K562 (cell line): ENCODE measurements around the gene LINGO3. TPM values are rescaled to one million over a fixed set of nuclear protein-coding genes. Genes with fewer than 3 reads are reported as not detected.

ENCODE experiments used
- ATAC-seq: fragments of 200-7000 bp; cut with Tn5 transposase; 3 replicates; pipeline ENCODE4 v1.9.1; 2020; ENCODE audit warnings: moderate library complexity
- BruUV-seq: library from RNA; stranded (reverse); fragments of 400-500 nt; replicated peaks from 2 replicates; lab custom pipeline; 2021; lab: Mats Ljungman, UMichigan
- CTCF ChIA-PET: fragments of 300-600 bp; formaldehyde crosslinking; extraction: SDS; loops from one replicate; lab custom pipeline; 2021; ENCODE audit warnings: low intra/inter-chr PET ratio; lab: Yijun Ruan, JAX
- POLR2A ChIA-PET: fragments of 300-600, 350-650 bp; sonication (Branson Sonifier 250); formaldehyde crosslinking; extraction: SDS; loops from one replicate; lab custom pipeline; 2021; ENCODE audit warnings: antibody characterized with exemption, inconsistent platforms; lab: Yijun Ruan, JAX
- DNase-seq, 4 experiments: peaks; one replicate each; pipeline versions ENCODE4 v3.0.0 to v3.0.0-alpha.2; 2011 to 2018; ENCODE audit warnings: low spot score in 3 of 4, mixed read lengths in 3 of 4; ENCODE audit errors: extremely low read depth in 1 of 4
- FAIRE-seq: peaks from 2 replicates; lab custom pipeline; 2011; peaks lifted over from hg19 to GRCh38; lab: Jason Lieb, UNC
- H2AFZ ChIP-seq: 2 replicates; pipeline ENCODE4 v1.6.0; 2011; ENCODE audit warnings: low read depth, low read length, control low read depth, inconsistent platforms
- H3K27ac ChIP-seq: fragments of 200-600 bp; 3 replicates; pipeline ENCODE4 v1.8.0; 2011; ENCODE audit warnings: low read depth, mild to moderate bottlenecking, control low read depth, inconsistent platforms, low read length, moderate library complexity, mixed read lengths; ENCODE audit errors: extremely low read depth
- H3K27me3 ChIP-seq, 2 experiments: fragments of 300-600 bp in 1 of 2; 2 replicates in 1 of 2; 3 replicates in 1 of 2; pipeline versions ENCODE4 v1.6.0 to v1.8.0; 2011; ENCODE audit warnings: inconsistent platforms in 2 of 2, low read length in 2 of 2, mild to moderate bottlenecking in 1 of 2, mixed read lengths in 1 of 2, moderate library complexity in 1 of 2; ENCODE audit not compliant: control insufficient read depth in 2 of 2, insufficient read depth in 2 of 2
- H3K36me3 ChIP-seq: fragments of 300-600 bp; 3 replicates; pipeline ENCODE4 v1.8.0; 2011; ENCODE audit warnings: mild to moderate bottlenecking, low read length, inconsistent platforms; ENCODE audit not compliant: control insufficient read depth, insufficient read depth
- H3K4me1 ChIP-seq, 2 experiments: fragments of 200-600 bp in 1 of 2; replicated peaks in 1 of 2; 2 replicates in 1 of 2; 3 replicates in 1 of 2; pipeline versions ENCODE4 v1.5.1 to v1.8.0; 2011; ENCODE audit warnings: inconsistent platforms in 2 of 2, low read length in 2 of 2, mild to moderate bottlenecking in 1 of 2, mixed read lengths in 1 of 2, moderate library complexity in 1 of 2; ENCODE audit not compliant: control insufficient read depth in 2 of 2, insufficient read depth in 2 of 2
- H3K4me2 ChIP-seq: 2 replicates; pipeline ENCODE4 v1.6.1; 2011; ENCODE audit warnings: low read length, control low read depth, inconsistent platforms, mixed read lengths; ENCODE audit not compliant: insufficient read depth
- H3K4me3 ChIP-seq: fragments of 200-600 bp; sonication (generic), shearing (Covaris generic); 2 replicates; pipeline ENCODE4 v1.5.1; 2016; ENCODE audit warnings: control low read depth, inconsistent platforms
- H3K79me2 ChIP-seq: fragments of 200-600 bp; 3 replicates; pipeline ENCODE4 v1.8.0; 2011; ENCODE audit warnings: low read length, inconsistent platforms; ENCODE audit not compliant: control insufficient read depth, insufficient read depth
- H3K9ac ChIP-seq, 2 experiments: 2 replicates each; pipeline versions ENCODE4 v1.6.0 to v1.6.1; 2011; ENCODE audit warnings: low read depth in 2 of 2, low read length in 2 of 2, control low read depth in 1 of 2, inconsistent platforms in 1 of 2, mild to moderate bottlenecking in 1 of 2, mixed read lengths in 1 of 2; ENCODE audit not compliant: insufficient read depth in 1 of 2
- H3K9me1 ChIP-seq: one replicate; pipeline ENCODE4 v1.6.0; 2011; ENCODE audit warnings: inconsistent platforms, mild to moderate bottlenecking, low read length, moderate library complexity; ENCODE audit not compliant: control insufficient read depth, insufficient read depth
- H3K9me3 ChIP-seq: replicated peaks from 2 replicates; pipeline ENCODE4 v1.5.1; 2011; ENCODE audit warnings: low read depth, low read length, inconsistent platforms; ENCODE audit not compliant: control insufficient read depth, insufficient read depth
- H4K20me1 ChIP-seq: replicated peaks from 2 replicates; pipeline ENCODE4 v1.6.1; 2011; ENCODE audit warnings: low read length, inconsistent platforms, mixed read lengths; ENCODE audit not compliant: control insufficient read depth, insufficient read depth
- ATF1 ChIP-seq, 2 experiments: fragments of 450-650 bp in 1 of 2; IDR thresholded peaks; 2 replicates each; pipeline ENCODE4 v1.6.1; 2016; ENCODE audit warnings: missing compliant biosample characterization in 1 of 2, missing genetic modification characterization in 1 of 2
- CHD4 ChIP-seq: fragments of 200-600 bp; sonication (generic); IDR thresholded peaks from 3 replicates; pipeline ENCODE4 v1.6.1; 2012; ENCODE audit warnings: low read depth, mild to moderate bottlenecking, mixed read lengths, low read length, inconsistent platforms; ENCODE audit not compliant: insufficient read depth, insufficient replicate concordance, poor library complexity, severe bottlenecking
- EP400 ChIP-seq: fragments of 450-650 bp; IDR thresholded peaks from 2 replicates; pipeline ENCODE4 v1.6.1; 2017; ENCODE audit warnings: antibody characterized with exemption, mild to moderate bottlenecking, moderate library complexity
- ETS2 ChIP-seq: IDR thresholded peaks from 2 replicates; pipeline ENCODE4 v1.6.1; 2016; ENCODE audit warnings: borderline replicate concordance, missing genetic modification characterization, mild to moderate bottlenecking, moderate library complexity, missing compliant biosample characterization; ENCODE audit not compliant: poor library complexity, severe bottlenecking
- ETV5 ChIP-seq: sonication (generic); formaldehyde crosslinking; IDR thresholded peaks from 2 replicates; pipeline ENCODE4 v1.4.0; 2020; ENCODE audit warnings: low read depth, mild to moderate bottlenecking, missing genetic modification reagents
- KDM1A ChIP-seq, 2 experiments: fragments of 450-650 bp; IDR thresholded peaks; 2 replicates each; pipeline ENCODE4 v1.6.1; 2016; ENCODE audit warnings: mild to moderate bottlenecking in 2 of 2
- MBD2 ChIP-seq: sonication (generic); IDR thresholded peaks from 2 replicates; pipeline ENCODE4 v1.6.1; 2016; ENCODE audit warnings: low read depth, borderline replicate concordance
- NFE2 ChIP-seq: IDR thresholded peaks from 2 replicates; pipeline ENCODE4 v1.6.1; 2014; ENCODE audit warnings: antibody characterized with exemption, low read depth
- SRSF3 ChIP-seq: fragments of 200-400 bp; formaldehyde crosslinking; IDR thresholded peaks from 2 replicates; pipeline ENCODE4 v1.6.1; 2016; ENCODE audit warnings: mild to moderate bottlenecking, low read length, moderate library complexity; ENCODE audit not compliant: insufficient read depth
- TEAD2 ChIP-seq: fragments of 450-650 bp; IDR thresholded peaks from 2 replicates; pipeline ENCODE4 v1.6.1; 2016; ENCODE audit warnings: missing genetic modification characterization, control low read depth, missing compliant biosample characterization
- TRIM28 ChIP-seq: fragments of 450-650 bp; IDR thresholded peaks from 2 replicates; pipeline ENCODE4 v1.6.1; 2017
- ZNF23 ChIP-seq: fragments of 250-450 bp; sonication (Bioruptor Pico); IDR thresholded peaks from 2 replicates; pipeline ENCODE4 v1.4.0; 2020; ENCODE audit warnings: mild to moderate bottlenecking
- ZNF740 ChIP-seq, 3 experiments: fragments of 200-800 bp in 1 of 3; sonication (Bioruptor generic) in 1 of 3; sonication (generic) in 1 of 3; formaldehyde crosslinking in 1 of 3; IDR thresholded peaks; 2 replicates each; pipeline versions ENCODE4 v1.6.1 to v1.8.0; 2016 to 2022; ENCODE audit warnings: mild to moderate bottlenecking in 2 of 3, missing compliant biosample characterization in 2 of 3, missing genetic modification characterization in 2 of 3, missing genetic modification reagents in 1 of 3
- WGBS: fragments of 100-300 bp; shearing (Covaris generic); methylation state at CpG from one replicate; pipeline ENCODE4 v1.1.6; 2016; ENCODE audit warnings: low coverage, mixed read lengths; ENCODE audit not compliant: insufficient coverage; ENCODE audit errors: missing lambda C conversion rate; 5-methylcytosine and 5-hydroxymethylcytosine counted together
- in situ Hi-C: fragments of 300-500 bp; cut with MboI; formaldehyde crosslinking; loops from 4 replicates; pipeline ENCODE4 v1.15.0; 2018; ENCODE audit warnings: inconsistent platforms, mixed read lengths
- intact Hi-C: fragments of 100-400 bp; cut with micrococcal nuclease; formaldehyde crosslinking; loops from 2 replicates; pipeline ENCODE4 v1.14.2; 2022
- polyA plus RNA-seq, 8 experiments: library from polyadenylated mRNA; depleted of rRNA in 4 of 8; stranded (reverse) in 5 of 8; unstranded in 3 of 8; fragments of >200 nt; fragmentation: Nextera tagmentation in 2 of 8; fragmentation: Illumina TruSeq in 1 of 8; extraction: Ambion mirVana in 2 of 8; extraction: Trizol in 1 of 8; gene quantifications; 2 replicates each; pipeline versions ENCODE4 v1.2.1 to v1.2.3, GENCODE V29; 2011 to 2014; ENCODE audit warnings: inconsistent platforms in 1 of 8, missing spikeins in 1 of 8
- total RNA-seq, 7 experiments: library from RNA; depleted of rRNA in 6 of 7; stranded (reverse); fragments of >200 nt in 6 of 7; fragmentation: Illumina TruSeq in 2 of 7; extraction: Trizol in 2 of 7; gene quantifications; 2 replicates each; pipeline versions ENCODE4 v1.2.1 to v1.2.3, GENCODE V29; 2011 to 2021; ENCODE audit warnings: low replicate concordance in 1 of 7
- TF ChIP-seq, protein P1 (sequence below): sonication (generic); formaldehyde crosslinking; IDR thresholded peaks from 2 replicates; pipeline ENCODE4 v1.8.0; 2022; ENCODE audit warnings: mild to moderate bottlenecking, missing genetic modification reagents
- TF ChIP-seq, protein P2 (sequence below): sonication (generic); formaldehyde crosslinking; IDR thresholded peaks from 2 replicates; pipeline ENCODE4 v1.8.1; 2023; ENCODE audit warnings: missing genetic modification reagents, mild to moderate bottlenecking, borderline replicate concordance

The LINGO3 gene
- total and polyA plus RNA-seq, 9 of the 15 experiments (the other 6 are each of a cell fraction or from before 2014, with no cell fraction given): 0.03 to 0.05 (median 0.03) TPM; not detected in 6

- Histone ChIP-seq H3K79me2 (no peaks in the 10 kb centered on the region), H3K36me3 (no peaks in the 10 kb centered on the region), H3K27me3 (peaks cover 0 to 13% of the 10 kb centered on the region in 2 experiments; a peak in 2 of 5 replicates), H3K4me2 (no peak overlapping the region), H4K20me1 (no peaks in the 10 kb centered on the region), H3K4me1 (peaks cover 7 to 53% of the 10 kb centered on the region in 2 experiments; a peak in 4 of 5 replicates), H2AFZ (no peak overlapping the region), H3K9me3 (no peaks in the 10 kb centered on the region), H3K27ac (no peak overlapping the region), H3K9ac (0 out of 4 replicates have a peak overlapping the region, but pooled peaks of 1 of the 2 experiments have one; percentile 36), H3K4me3 (no peak overlapping the region), H3K9me1 (peaks cover 3% of the 10 kb centered on the region)
- ChIA-PET POLR2A (interaction anchor here (0.8 kb wide), 1 partner anchor 100 kb away, joined by 4 read pairs; no protein-coding TSS in a partner anchor), CTCF (no interaction called here)
- no peak for DNase-seq
- BruUV-seq: no TSS peak
- FAIRE-seq: no peak
- WGBS: 37% methylated on average over 17 of the region's 26 CpGs
- in situ Hi-C loops: no loop called here
- intact Hi-C loops: no loop called here
- no peak for ATAC-seq
- TF ChIP-seq NFE2 (no peak), ETV5 (CRISPR knock-in tag) (no peak), TEAD2 (tag) (no peak), KDM1A (IDR thresholded peaks at IDR 0.05) (peak; percentile 46 to 63; a peak in 3 of 4 replicates), ZNF740 (CRISPR knock-in tag; IDR thresholded peaks at IDR 0.05) (0 out of 2 replicates have a peak, but pooled peaks have one; percentile 35), ZNF740 (tag; IDR thresholded peaks at IDR 0.05) (no peak), CHD4 (peak; percentile 20), TRIM28 (no peak), EP400 (no peak), MBD2 (no peak), ETS2 (tag) (no peak), SRSF3 (no peak), ATF1 (CRISPR knock-in tag; IDR thresholded peaks at IDR 0.05) (no peak), ATF1 (tag; IDR thresholded peaks at IDR 0.05) (no peak), ZNF23 (no peak)
- TF ChIP-seq, protein P1, sequence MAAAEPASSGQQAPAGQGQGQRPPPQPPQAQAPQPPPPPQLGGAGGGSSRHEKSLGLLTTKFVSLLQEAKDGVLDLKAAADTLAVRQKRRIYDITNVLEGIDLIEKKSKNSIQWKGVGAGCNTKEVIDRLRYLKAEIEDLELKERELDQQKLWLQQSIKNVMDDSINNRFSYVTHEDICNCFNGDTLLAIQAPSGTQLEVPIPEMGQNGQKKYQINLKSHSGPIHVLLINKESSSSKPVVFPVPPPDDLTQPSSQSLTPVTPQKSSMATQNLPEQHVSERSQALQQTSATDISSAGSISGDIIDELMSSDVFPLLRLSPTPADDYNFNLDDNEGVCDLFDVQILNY (CRISPR knock-in tag): no peak
- TF ChIP-seq, protein P2, sequence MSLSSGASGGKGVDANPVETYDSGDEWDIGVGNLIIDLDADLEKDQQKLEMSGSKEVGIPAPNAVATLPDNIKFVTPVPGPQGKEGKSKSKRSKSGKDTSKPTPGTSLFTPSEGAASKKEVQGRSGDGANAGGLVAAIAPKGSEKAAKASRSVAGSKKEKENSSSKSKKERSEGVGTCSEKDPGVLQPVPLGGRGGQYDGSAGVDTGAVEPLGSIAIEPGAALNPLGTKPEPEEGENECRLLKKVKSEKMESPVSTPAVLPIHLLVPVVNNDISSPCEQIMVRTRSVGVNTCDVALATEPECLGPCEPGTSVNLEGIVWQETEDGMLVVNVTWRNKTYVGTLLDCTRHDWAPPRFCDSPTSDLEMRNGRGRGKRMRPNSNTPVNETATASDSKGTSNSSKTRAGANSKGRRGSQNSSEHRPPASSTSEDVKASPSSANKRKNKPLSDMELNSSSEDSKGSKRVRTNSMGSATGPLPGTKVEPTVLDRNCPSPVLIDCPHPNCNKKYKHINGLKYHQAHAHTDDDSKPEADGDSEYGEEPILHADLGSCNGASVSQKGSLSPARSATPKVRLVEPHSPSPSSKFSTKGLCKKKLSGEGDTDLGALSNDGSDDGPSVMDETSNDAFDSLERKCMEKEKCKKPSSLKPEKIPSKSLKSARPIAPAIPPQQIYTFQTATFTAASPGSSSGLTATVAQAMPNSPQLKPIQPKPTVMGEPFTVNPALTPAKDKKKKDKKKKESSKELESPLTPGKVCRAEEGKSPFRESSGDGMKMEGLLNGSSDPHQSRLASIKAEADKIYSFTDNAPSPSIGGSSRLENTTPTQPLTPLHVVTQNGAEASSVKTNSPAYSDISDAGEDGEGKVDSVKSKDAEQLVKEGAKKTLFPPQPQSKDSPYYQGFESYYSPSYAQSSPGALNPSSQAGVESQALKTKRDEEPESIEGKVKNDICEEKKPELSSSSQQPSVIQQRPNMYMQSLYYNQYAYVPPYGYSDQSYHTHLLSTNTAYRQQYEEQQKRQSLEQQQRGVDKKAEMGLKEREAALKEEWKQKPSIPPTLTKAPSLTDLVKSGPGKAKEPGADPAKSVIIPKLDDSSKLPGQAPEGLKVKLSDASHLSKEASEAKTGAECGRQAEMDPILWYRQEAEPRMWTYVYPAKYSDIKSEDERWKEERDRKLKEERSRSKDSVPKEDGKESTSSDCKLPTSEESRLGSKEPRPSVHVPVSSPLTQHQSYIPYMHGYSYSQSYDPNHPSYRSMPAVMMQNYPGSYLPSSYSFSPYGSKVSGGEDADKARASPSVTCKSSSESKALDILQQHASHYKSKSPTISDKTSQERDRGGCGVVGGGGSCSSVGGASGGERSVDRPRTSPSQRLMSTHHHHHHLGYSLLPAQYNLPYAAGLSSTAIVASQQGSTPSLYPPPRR (CRISPR knock-in tag): no peak
Observed at GRCh38 chr19:2303211-2303798, 4.6 kb downstream of the LINGO3 start.
